Measurements from ENCODE around the gene PNLIPRP2.

Gene PNLIPRP2

DNA sequence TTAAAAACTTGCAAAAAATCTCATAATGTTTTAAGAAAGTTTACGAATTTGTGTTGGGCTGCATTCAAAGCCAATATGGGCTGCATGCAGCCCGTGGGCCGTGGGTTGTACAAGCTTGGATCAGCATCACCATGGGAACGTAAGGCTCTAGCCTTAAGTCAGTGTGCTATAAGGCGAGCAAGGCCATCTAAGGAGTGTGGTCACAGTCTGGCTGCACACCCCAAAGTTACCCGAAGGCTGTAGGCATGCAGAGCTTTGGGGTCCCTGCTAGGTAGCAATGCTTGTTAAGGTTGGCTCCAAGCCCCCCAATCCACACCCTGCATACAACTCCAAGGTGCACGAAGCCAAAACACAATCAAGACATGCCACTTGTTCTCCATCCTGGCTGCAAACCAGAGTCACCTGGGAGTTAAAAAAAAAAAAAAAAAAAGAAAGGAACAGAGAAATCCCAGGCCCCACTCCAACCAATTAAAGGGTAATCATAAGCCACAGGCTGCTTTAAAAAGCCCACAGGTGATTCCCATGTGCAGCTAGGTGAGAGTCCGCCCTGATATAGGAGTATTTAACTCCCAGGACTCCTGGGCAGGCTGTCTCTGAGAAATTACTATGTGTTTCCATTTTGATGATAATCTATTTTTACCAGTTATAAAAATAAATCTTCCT is 8.5 kb upstream of the PNLIPRP2 start:
- DNase-seq (ENCODE audit: low read depth) = no peak

DNA sequence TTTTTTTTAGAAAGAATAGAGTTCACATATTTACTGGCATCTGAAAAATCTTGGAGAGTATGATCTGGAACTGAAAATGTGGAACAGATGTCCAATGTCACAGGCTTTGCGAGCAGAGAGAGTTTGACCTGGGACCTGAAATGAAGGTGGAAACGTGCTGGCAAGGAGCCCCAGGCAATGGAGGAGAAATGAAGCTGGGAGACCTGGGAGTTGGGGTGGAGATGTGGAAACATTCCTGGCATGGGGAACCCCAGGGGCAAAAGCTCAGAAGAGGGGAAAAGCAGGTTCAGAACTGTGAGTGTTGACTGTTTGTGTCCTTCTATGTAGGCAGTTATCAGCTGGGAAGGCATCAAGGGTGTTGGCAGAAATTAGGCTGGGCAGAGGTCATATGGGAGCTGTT is 7.3 kb upstream of the PNLIPRP2 start:
- DNase-seq (ENCODE audit: low read depth) = no peak

DNA sequence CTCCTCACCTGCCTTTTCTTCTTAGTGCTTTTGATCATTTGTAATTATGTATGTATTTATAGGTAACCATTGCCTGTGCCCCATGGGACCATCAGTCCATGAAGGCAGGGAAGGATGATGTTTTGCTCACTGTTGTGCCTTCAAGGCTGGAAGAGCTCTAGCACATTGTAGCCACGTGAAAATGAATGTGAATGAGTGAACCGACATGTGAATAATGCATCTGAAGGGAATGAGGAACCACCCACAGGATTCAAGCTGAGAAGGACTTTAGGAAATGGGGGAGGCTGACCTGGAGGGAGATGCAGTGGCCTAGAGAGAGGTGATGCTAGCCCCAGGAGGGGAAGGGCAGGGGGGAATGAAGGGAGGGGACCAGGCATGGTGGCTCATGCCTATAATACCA is 6.0 kb upstream of the PNLIPRP2 start:
- no peak for DNase-seq (ENCODE audit: low read depth)

- DNase-seq (ENCODE audit: low read depth) = no peak
Observed at GRCh38 chr10:116615199-116615776, 5.5 kb upstream of the PNLIPRP2 start.

DNA sequence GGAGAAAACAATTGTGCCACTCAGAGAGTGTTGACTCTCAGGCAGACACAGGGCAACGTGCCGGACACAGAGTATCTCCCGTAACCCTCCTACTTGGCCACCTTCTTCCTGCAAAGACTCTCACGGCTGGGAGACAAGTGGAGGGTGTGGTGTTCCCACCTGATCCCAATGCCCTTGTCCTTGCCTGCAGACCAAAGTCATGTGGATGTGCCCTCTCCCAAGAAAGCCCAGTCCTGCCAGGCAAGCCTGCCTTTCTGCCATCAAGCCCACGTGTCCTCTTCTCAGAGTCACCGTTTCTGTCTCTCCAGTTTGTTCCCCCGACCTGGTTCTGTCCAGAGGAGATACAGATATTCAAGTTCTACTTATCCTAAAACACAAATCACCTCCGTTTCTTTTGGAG is 723 bp downstream of the PNLIPRP2 start:
- no peak for DNase-seq (ENCODE audit: low read depth)

DNA sequence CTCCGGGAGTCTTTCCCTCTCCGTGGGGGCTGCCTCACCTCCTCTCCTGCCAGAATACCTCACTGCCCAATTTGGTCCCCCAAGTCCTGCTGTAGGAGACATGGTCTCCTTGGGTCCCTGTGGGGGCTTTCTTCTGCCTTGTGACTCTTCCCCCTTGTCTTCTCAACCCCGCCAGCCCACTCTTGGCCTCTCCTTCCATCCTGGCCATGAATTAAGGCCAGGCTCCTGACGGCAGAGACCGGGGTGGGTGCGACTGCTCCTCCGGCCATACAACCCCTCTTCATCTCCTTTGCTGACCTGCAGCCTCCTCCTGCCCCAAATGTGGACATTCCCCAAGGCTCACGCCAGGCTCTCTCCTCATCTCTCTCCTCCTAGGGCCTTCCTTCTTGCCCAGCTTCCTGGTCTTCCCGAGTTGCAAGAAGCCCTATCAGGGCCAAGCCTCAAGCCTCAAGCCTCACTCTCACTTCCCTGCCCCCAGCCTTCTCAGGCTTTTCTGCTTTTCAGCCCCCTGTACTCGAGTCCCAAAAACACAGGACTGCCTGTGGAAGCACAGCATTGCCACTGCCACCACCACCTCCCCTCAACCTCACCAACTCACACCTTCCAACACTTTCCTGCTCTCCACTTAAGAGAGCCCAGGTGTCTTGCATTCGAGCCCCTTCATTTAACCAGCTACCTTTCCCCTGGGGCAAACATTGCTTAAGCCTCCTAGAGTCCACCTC is 1.3 kb downstream of the PNLIPRP2 start:
- DNase-seq (ENCODE audit: low read depth) = no peak

DNA sequence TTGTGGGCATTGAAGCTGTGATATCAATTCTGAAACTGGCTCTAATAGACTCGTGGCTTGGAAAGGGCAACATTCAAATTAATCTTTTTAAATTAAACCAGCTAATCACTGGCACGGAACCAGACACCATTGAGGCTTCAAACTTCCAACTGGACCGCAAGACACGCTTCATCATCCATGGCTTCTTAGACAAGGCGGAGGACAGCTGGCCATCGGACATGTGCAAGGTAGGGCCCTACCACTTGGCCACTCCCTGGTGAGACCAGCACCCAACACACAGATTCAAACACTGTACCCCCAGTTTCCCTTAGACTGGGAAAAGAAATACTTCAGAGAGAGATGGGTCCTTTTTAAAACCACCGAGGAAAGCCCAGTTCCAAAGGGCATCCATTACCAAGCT is 5.1 kb downstream of the PNLIPRP2 start:
- no peak for DNase-seq (ENCODE audit: low read depth)

- DNase-seq (ENCODE audit: low read depth) = no peak
Observed at GRCh38 chr10:116626815-116627214, 6.1 kb downstream of the PNLIPRP2 start.

GRCh38 chr10:116627386-116627933 is 6.7 kb downstream of the PNLIPRP2 start:
- DNase-seq (ENCODE audit: low read depth) = no peak

DNA sequence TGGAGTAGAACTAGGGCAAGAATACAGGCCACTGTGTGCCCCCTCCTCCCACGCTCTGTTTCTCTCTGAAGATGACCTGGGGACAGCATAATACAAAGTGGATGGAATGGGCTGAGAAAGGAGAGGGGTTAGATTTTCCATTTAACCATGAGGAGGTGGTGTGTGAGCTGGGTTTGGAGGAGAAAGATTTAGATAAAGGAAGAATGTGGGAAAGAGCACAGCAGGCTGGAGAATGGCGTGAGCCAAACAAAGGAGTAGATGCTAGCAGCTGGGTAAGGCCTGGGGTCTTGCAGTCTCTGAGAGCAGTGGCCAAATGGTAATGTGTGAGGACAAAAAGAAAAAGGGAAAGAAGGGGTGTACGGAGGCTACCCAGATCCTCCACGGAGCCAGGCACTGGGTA is 8.6 kb downstream of the PNLIPRP2 start:
- no peak for DNase-seq (ENCODE audit: low read depth)

- no peak for DNase-seq (ENCODE audit: low read depth)
Observed at GRCh38 chr10:116630020-116630419, 9.3 kb downstream of the PNLIPRP2 start.

GRCh38 chr10:116631871-116632295 is 11.1 kb downstream of the PNLIPRP2 start:
- no peak for DNase-seq (ENCODE audit: low read depth)

DNA sequence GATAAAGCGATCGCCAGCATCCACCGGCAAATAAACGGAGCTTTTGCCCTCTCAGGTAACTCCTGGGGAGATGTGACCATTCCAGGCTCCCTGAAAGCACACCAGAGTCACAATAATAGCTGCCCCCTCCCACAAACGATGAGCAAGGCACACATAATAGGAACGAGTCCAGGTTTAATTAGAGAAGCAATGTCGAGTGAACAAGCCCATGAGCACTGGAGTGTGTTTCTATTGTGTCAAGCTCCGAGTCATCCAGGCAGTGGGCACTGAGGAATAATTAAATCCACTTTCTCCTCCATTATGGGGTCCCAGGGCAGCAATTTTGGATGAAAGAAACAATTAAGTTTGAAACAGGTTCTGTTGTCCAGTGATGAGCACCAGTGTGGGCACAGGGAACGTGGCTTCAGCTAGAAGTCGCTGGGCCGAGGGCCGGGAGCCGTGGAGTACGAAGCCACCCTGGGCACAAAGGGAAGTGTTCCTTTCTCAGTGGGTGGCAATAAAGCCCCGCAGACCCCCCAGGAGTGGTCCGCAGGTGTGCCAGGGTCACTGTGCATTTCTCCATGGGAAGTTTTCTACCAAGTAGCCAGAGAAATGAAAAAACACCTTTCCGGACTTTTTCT is 12.0 kb downstream of the PNLIPRP2 start:
- no peak for DNase-seq (ENCODE audit: low read depth)

DNA sequence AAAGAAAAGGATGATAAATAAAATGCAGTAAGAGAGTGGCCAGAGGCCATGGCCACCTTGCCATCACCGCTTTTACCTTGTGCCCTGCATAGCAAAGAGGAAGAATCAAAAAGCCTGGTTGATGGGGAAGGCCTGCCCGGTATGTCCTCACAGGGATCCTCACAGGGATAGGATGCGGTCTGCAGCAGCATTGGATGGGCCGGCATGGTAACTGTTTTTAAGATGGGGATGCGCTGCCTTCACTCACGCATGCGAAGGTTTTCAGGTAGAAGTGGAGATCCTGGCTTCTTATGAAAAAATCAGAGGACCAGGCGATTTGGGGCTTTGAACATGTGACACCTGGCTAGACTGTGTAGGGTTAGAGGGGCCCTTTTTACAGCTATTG is 12.5 kb downstream of the PNLIPRP2 start:
- DNase-seq (ENCODE audit: low read depth) = no peak

GRCh38 chr10:116634126-116634975 is 13.6 kb downstream of the PNLIPRP2 start:
- DNase-seq (ENCODE audit: low read depth) = no peak

- no peak for DNase-seq (ENCODE audit: low read depth)
Observed at GRCh38 chr10:116636385-116636784, 15.6 kb downstream of the PNLIPRP2 start.

GRCh38 chr10:116636976-116637375 is 16.2 kb downstream of the PNLIPRP2 start:
- no peak for DNase-seq (ENCODE audit: low read depth)

- DNase-seq (ENCODE audit: low read depth) = no peak
Observed at GRCh38 chr10:116637830-116638229, 17.1 kb downstream of the PNLIPRP2 start.

GRCh38 chr10:116646502-116646901 is 25.7 kb downstream of the PNLIPRP2 start:
- DNase-seq (ENCODE audit: low read depth) = no peak

DNA sequence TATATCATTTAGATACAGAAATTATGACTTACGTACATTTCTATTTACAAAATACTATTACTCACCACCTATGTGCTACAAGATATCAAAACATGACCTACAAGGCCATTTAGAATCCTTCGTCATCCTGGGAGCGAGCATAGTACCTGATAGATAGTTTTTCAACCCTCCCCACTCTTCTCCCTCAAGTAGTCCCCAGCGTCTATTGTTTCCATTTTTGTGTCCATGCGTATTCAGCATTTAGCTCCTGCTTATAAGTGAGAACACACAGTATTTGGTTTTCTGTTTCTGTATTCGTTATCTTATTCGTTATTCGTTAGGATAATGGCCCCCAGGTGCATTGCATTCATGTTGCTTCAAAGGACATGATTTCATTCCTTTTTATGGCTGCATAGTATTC is 28.1 kb downstream of the PNLIPRP2 start:
- DNase-seq (ENCODE audit: low read depth) = no peak

DNA sequence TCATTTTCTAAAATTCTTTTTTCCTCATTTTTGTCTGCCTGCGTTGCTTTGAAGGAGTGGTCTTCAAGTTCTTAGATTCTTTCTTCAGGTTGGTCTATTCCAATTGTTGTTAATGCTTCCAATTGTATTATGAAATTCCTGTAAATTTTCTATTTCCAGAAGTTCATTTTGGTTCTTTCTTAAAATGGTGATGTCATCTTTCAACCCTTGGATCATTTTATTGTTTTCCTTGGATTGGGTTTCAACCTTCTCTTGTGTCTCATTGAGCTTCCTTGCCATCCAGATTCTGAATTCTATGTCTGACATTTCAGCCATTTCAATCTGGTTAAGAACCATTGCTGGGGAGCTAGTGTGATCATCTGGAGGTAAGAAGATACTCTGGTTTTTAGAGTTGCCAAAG is 33.1 kb downstream of the PNLIPRP2 start:
- no peak for DNase-seq (ENCODE audit: low read depth)

DNA sequence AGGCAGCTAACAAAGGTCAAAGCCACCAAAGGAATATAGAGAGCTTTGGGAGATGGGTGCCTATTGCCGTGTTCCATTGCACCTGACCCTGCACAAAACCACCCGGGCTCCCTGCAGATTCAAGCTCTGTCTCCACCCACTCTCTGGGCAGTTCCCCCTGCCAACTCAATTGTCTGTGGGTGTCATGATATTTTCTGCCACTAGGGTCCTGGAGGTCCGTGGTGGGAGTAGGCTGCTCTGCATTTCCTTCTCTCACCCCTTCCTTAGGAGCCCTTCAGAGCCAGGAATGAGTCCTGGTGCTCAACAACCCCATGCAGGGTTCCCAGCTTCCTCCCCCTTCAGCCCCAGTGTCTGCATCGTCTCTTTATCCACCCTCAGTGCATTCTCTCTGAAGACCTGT is 34.1 kb downstream of the PNLIPRP2 start:
- no peak for DNase-seq (ENCODE audit: low read depth)
